Epithelial cell of esophagus (primary cell): Measurements from ENCODE around the gene NOC2L.
A peak's percentile ranks its signal among the peaks of the same experiment; 100 is the strongest.

ENCODE experiments used
- DNase-seq: peaks from one replicate; pipeline ENCODE4 v3.0.0; 2010; ENCODE audit warnings: low read depth
- H3K4me3 ChIP-seq: 2 replicates; pipeline ENCODE4 v1.5.1; 2011; ENCODE audit warnings: mild to moderate bottlenecking, low read length, control low read depth
- CTCF ChIP-seq: IDR thresholded peaks from 2 replicates; pipeline ENCODE4 v1.5.1; 2011; ENCODE audit warnings: low read depth, mild to moderate bottlenecking, low read length, control low read depth, inconsistent platforms; ENCODE audit not compliant: insufficient read depth; ENCODE audit errors: missing control alignments

The NOC2L gene

GRCh38 chr1:938711-939489, 20.2 kb downstream of the NOC2L start:
- no peak overlapping the region for H3K4me3 ChIP-seq
- TF ChIP-seq CTCF = no peak
- DNase-seq = no peak

DNA sequence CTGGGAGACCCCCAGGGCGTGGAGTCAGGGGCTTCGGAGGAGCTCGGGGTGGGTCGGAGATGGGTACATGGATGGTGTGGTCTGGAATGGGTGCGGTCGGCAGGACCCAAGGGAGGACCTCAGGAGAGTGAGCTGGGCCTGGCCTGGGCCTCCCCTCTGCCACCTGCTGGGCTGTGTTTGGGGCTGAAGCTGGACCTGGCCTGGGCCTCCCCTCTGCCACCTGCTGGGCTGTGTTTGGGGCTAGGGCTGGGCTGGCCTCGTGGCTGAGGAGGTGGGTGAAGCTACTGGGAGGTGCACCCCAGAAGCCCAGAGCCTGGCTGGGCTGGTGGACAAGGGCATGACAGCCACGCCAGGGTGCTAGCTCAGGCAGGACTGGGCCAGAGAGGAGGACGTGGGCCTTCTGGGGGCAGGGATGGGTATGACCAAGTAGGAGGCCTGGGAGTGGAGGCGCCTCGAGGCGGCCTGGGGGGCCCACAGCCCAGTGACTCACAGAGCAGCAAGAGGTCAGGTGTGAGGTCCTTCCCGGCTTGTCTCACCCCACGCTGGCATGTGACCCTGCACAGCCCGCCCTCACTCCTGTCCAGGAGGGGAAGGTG, 20.9 kb downstream of the NOC2L start:
- TF ChIP-seq CTCF = peak; percentile 62
- no peak overlapping the region for H3K4me3 ChIP-seq
- peak; percentile 57 for DNase-seq

- no peak overlapping the region for H3K4me3 ChIP-seq
- TF ChIP-seq CTCF = no peak
- DNase-seq = no peak
Observed at GRCh38 chr1:937521-937920, 21.5 kb downstream of the NOC2L start.

DNA sequence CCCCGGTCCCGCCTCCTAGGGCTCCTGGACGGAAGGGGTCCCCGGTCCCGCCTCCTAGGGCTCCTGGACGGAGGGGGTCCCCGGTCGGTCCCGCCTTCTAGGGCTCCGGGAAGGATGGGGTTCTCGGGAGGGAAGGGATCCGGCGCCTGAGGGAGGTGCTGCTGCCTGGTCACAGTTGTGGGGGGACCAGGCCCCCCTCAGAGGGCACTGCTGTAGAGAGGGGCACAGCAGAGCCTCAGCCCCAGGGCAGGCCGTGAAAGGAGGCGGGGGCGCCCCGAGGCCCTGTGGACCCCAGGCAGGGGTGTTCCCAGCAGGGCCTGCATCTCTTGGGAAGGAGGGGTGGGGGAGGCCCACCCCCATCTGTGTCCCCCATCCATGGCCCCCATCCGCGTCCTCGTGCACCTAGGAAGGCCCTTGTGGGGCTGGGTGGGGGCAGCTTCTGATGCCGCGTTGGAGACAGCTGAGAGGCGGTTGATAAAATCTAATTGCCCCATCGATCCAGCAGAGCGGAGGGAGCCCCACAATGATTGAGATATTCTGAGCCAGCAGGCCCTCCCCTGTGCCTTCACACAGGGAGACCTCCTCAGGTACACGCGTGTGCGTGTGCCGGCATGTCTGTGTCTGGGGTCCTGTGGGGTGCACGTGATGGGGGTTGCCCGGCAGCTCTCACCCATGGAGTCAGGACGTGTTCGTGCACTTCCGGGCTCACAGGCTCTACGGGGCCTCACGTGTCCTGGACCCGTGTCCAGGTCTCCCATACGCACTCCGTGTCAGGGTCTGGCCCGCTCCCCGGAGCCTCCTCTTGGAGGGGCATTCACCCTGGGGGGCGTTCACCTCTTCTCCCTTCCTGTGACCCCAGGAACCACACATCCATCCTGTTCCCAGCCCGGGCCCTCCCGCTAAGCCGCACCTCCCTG, 22.4 kb downstream of the NOC2L start:
- no peak for TF ChIP-seq CTCF
- no peak overlapping the region for H3K4me3 ChIP-seq
- no peak for DNase-seq

DNA sequence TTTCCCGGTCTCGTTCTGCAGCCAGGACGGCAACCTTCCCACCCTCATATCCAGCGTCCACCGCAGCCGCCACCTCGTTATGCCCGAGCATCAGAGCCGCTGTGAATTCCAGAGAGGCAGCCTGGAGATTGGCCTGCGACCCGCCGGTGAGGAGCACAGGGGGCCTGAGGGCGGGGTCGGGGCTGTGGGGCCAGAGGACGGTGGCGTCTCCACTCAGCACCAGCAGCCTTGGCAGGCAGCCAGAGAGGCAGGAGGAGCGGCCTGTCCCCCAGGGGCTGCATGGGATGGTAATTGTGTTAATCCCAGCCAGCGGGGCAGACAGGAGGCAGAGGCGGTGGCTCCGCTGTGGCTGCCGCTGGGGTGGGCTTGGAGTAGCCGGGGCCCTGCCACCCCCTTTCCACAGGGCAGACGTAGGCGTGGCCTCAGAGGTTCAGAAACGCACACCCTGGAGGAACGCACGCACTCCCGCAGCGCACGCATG, 23.3 kb downstream of the NOC2L start:
- no peak for DNase-seq
- no peak for TF ChIP-seq CTCF
- no peak overlapping the region for H3K4me3 ChIP-seq

DNA sequence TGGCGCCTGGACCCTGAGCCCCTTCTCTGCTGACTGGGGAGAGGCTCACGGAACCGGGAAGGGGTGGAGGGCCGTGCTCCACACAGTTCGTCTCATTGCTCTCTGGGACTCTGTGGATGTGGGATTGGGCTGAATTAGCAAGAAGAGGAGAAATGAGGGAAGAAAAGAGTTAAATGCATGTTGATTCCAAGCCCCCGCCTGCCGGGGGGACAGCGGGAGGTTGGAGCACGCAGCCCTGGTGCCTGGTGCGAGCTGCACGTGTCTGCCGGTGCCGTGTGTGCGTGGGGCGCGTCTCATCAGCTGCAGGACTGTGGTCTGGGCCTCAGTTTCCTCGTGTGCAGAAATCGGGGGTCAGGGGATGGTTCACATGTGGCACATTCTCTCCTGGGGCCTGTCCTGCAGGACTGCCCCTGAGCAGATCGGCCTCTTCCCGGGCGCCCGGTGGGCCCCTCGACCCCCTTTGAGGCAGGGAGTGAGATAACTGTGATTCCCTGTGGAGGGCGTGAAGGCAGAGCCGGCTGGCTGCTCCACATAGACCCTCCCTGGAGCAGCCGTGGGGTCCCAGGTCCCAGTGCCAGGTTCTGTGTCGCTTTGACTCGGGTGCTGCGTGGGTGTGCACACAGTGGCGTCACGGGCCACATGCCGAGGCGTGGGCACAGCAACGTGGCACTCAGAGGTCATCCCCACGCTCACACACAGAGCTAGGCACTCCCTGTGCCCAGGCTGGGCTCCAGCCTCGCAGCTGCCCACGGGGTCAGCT, 23.9 kb downstream of the NOC2L start:
- no peak for TF ChIP-seq CTCF
- DNase-seq = no peak

More for the DNA sequence above, 23.9 kb downstream of the NOC2L start:
- H3K4me3 ChIP-seq = no peak overlapping the region
